Thyroid gland (tissue), 4 donors: ENCODE measurements around the gene PROKR2. TPM values are rescaled to one million over a fixed set of nuclear protein-coding genes. Genes with fewer than 3 reads are reported as not detected.

Experiments used
- DNase-seq, 2 donors: peaks; one replicate each; pipeline ENCODE4 v3.0.0-alpha.2; 2019
- H3K27ac ChIP-seq, 3 donors: fragments of 200-600 bp; sonication (generic); 1 replicate in 2 of 3; 2 replicates in 1 of 3; pipeline ENCODE4 v1.5.1; 2016 to 2019; ENCODE audit warnings: mild to moderate bottlenecking in 1 of 3, moderate library complexity in 1 of 3
- H3K27me3 ChIP-seq: fragments of 200-600 bp; sonication (generic); one replicate; pipeline ENCODE4 v1.5.1; 2019
- H3K36me3 ChIP-seq, 2 donors: fragments of 200-600 bp; sonication (generic); one replicate each; pipeline ENCODE4 v1.5.1; 2016 to 2019
- H3K4me1 ChIP-seq, 2 donors: fragments of 200-600 bp; sonication (generic); one replicate each; pipeline ENCODE4 v1.5.1; 2017 to 2019
- H3K4me3 ChIP-seq, 3 donors: fragments of 200-600 bp; sonication (generic); replicated peaks in 1 of 3; 1 replicate in 2 of 3; 2 replicates in 1 of 3; pipeline ENCODE4 v1.5.1; 2016; ENCODE audit warnings: mild to moderate bottlenecking in 1 of 3
- H3K9me3 ChIP-seq: fragments of 200-600 bp; sonication (generic); one replicate; pipeline ENCODE4 v1.5.1; 2017
- CTCF ChIP-seq, 6 experiments: fragments of 200-600 bp in 3 of 6; fragments of 450-650 bp in 3 of 6; sonication (generic) in 3 of 6; IDR thresholded peaks; one replicate each; pipeline ENCODE4 v1.5.1; 2016 to 2019; ENCODE audit warnings: antibody characterized with exemption in 6 of 6, mild to moderate bottlenecking in 2 of 6, inconsistent platforms in 1 of 6, moderate library complexity in 1 of 6
- POLR2A ChIP-seq, 2 donors: fragments of 450-650 bp; IDR thresholded peaks; one replicate each; pipeline ENCODE4 v1.6.1; 2017; ENCODE audit warnings: antibody characterized with exemption in 2 of 2, mild to moderate bottlenecking in 2 of 2, moderate library complexity in 1 of 2
- WGBS, 2 donors: methylation state at CpG; one replicate each; pipeline ENCODE4 v1.1.5; 2017; 5-methylcytosine and 5-hydroxymethylcytosine counted together
- intact Hi-C: fragments of 100-400 bp; cut with DNase I; formaldehyde crosslinking; loops from one replicate; pipeline ENCODE4 v1.15.1; 2023
- small RNA-seq: library from RNA; depleted of rRNA; stranded (forward); fragments of <200 nt; gene quantifications from one replicate; pipeline ENCODE3, GENCODE V24; 2016
- total RNA-seq, 4 donors: library from RNA; depleted of rRNA; stranded (reverse); fragments of >200 nt; gene quantifications; one replicate each; pipeline ENCODE4 v1.2.3, GENCODE V29; 2016

Gene PROKR2
- total RNA-seq, 4 donors from 2014 or later: not detected

GRCh38 chr20:5270603-5271002, 46.2 kb downstream of the PROKR2 start:
- no peaks in the 10 kb centered on the region for H3K36me3 ChIP-seq
- DNase-seq: no peak
- no peaks in the 10 kb centered on the region for H3K9me3 ChIP-seq
- 49 to 57% methylated on average over 5 of the region's 5 CpGs for WGBS, 2 donors
- no peaks in the 10 kb centered on the region for H3K27me3 ChIP-seq
- H3K4me3 ChIP-seq: no peak overlapping the region
- H3K4me1 ChIP-seq: no peaks in the 10 kb centered on the region
- intact Hi-C loops: no loop called here
- H3K27ac ChIP-seq: no peak overlapping the region
- no peak for TF ChIP-seq CTCF (IDR thresholded peaks at IDR 0.05)
- TF ChIP-seq POLR2A (IDR thresholded peaks at IDR 0.05): no peak

- no peak for DNase-seq
- H3K4me1 ChIP-seq: no peaks in the 10 kb centered on the region
- H3K4me3 ChIP-seq: no peak overlapping the region
- no peaks in the 10 kb centered on the region for H3K27me3 ChIP-seq
- intact Hi-C loops: no loop called here
- H3K9me3 ChIP-seq: no peaks in the 10 kb centered on the region
- WGBS, 2 donors: 68 to 74% methylated on average over 3 of the region's 3 CpGs
- no peak overlapping the region for H3K27ac ChIP-seq
- no peak for TF ChIP-seq CTCF (IDR thresholded peaks at IDR 0.05)
- no peak for TF ChIP-seq POLR2A (IDR thresholded peaks at IDR 0.05)
- no peaks in the 10 kb centered on the region for H3K36me3 ChIP-seq
Observed at GRCh38 chr20:5268449-5268848, 48.3 kb downstream of the PROKR2 start.

- H3K9me3 ChIP-seq: no peaks in the 10 kb centered on the region
- TF ChIP-seq CTCF (IDR thresholded peaks at IDR 0.05) (no peak), POLR2A (IDR thresholded peaks at IDR 0.05) (no peak)
- intact Hi-C loops: no loop called here
- DNase-seq: no peak
- no peaks in the 10 kb centered on the region for H3K27me3 ChIP-seq
- 42 to 56% methylated on average over 1 of the region's 1 CpG for WGBS, 2 donors
- no peaks in the 10 kb centered on the region for H3K4me1 ChIP-seq
- no peak overlapping the region for H3K4me3 ChIP-seq
- H3K36me3 ChIP-seq: no peaks in the 10 kb centered on the region
- no peak overlapping the region for H3K27ac ChIP-seq
Observed at GRCh38 chr20:5267092-5267491, 49.7 kb downstream of the PROKR2 start.

Small RNA genes within 50 kb of the gene (small RNA-seq; reads per million reads assigned to genes)
- gene RNA5-8SP7: not detected

Other genes starting within 250 kb of the PROKR2 start
- gene TMEM230, start 203.9 kb downstream of the PROKR2 start, total RNA-seq: 100 to 1,000 TPM in 3 of 4 donors, 10 to 100 TPM in 1; 97.0 to 154 (median 142) TPM
- 10 to 100 TPM; 35.1 to 66.1 (median 55.8) TPM for gene PCNA, start 197.0 kb downstream of the PROKR2 start, total RNA-seq
- gene CDS2, start 189.9 kb downstream of the PROKR2 start, total RNA-seq: 10 to 100 TPM; 34.0 to 55.4 (median 40.9) TPM